22Rv1 (cell line): Measurements from ENCODE around the gene SARDH.

Source experiments
- H3K27ac ChIP-seq: fragments of 450-650 bp; 2 replicates; pipeline ENCODE4 v1.5.1; 2017
- ZFX ChIP-seq: fragments of 450-650 bp; IDR thresholded peaks from 2 replicates; pipeline ENCODE4 v1.6.1; 2017; ENCODE audit warnings: antibody characterized with exemption, borderline replicate concordance
- TF ChIP-seq, protein P1 (sequence below): fragments of 450-650 bp; IDR thresholded peaks from 2 replicates; pipeline ENCODE4 v1.5.1; 2017; ENCODE audit warnings: mild to moderate bottlenecking

The SARDH gene

DNA sequence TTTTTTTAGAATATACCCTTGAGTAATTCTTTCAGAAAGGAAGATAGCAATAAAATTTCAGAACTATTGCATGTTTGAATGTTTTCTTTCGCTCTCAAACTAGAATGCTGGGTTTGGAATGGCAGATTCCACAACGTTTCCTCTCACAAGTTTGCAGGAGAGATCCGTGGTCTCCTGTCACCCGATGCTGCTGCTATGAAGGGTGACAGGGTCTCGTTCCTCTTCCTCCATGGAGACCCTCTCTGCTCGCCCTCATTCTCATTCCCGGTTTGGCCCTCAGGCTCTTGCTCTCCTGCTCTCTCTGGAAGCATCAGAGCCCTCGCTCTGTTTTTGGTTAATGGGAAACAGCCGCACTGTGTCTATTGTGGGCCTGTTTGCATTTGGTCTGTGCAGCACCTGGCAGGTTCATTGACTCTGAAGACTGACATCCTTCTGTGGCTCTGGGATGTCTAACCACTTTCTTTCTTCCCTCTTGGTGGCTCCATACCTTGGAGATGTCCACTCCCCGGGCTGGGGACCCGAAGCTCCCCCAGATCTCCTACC, 116.4 kb downstream of the SARDH start:
- TF ChIP-seq, protein P1, sequence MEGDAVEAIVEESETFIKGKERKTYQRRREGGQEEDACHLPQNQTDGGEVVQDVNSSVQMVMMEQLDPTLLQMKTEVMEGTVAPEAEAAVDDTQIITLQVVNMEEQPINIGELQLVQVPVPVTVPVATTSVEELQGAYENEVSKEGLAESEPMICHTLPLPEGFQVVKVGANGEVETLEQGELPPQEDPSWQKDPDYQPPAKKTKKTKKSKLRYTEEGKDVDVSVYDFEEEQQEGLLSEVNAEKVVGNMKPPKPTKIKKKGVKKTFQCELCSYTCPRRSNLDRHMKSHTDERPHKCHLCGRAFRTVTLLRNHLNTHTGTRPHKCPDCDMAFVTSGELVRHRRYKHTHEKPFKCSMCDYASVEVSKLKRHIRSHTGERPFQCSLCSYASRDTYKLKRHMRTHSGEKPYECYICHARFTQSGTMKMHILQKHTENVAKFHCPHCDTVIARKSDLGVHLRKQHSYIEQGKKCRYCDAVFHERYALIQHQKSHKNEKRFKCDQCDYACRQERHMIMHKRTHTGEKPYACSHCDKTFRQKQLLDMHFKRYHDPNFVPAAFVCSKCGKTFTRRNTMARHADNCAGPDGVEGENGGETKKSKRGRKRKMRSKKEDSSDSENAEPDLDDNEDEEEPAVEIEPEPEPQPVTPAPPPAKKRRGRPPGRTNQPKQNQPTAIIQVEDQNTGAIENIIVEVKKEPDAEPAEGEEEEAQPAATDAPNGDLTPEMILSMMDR: no peak
- no peak for TF ChIP-seq ZFX
- no peak overlapping the region for H3K27ac ChIP-seq

DNA sequence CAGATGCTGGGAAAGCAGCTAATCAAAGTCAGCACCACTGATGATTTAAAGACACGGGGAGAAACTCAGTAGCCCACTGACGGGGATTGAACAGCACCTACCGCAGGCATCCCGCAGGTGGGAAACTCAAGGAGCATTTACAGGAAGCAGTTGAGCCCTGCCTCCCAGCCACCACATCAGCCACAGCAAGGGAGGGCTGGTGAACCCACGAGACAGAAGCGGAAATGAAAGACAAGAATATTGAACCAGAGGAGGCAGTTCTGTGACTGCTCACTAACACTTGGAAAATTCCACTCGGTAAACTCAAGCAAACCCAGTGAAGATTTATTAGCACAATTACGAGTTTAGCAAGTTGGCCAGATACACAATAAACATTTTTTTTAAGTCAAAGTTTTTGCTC, 118.4 kb downstream of the SARDH start:
- TF ChIP-seq ZFX: no peak
- TF ChIP-seq, protein P1: no peak
- no peak overlapping the region for H3K27ac ChIP-seq

DNA sequence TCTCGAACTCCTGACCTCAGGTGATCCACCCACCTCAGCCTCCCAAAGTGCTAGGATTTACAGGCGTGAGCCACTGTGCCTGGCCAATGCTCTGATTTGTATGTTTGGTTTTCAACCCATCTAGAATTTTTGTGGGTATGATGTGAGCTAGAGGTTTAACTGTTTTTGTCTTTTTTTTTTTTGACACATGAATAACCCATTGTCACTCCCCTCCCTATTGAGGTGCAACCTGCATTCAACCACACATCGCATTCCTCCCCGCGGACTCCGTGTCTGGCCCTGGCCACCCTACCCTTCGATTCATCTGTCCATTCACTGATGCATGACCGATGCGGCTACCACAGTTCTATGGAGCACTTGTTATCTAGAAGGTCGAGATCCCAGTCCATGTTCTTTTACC, 119.4 kb downstream of the SARDH start:
- no peak for TF ChIP-seq ZFX
- TF ChIP-seq, protein P1: no peak
- H3K27ac ChIP-seq: no peak overlapping the region

DNA sequence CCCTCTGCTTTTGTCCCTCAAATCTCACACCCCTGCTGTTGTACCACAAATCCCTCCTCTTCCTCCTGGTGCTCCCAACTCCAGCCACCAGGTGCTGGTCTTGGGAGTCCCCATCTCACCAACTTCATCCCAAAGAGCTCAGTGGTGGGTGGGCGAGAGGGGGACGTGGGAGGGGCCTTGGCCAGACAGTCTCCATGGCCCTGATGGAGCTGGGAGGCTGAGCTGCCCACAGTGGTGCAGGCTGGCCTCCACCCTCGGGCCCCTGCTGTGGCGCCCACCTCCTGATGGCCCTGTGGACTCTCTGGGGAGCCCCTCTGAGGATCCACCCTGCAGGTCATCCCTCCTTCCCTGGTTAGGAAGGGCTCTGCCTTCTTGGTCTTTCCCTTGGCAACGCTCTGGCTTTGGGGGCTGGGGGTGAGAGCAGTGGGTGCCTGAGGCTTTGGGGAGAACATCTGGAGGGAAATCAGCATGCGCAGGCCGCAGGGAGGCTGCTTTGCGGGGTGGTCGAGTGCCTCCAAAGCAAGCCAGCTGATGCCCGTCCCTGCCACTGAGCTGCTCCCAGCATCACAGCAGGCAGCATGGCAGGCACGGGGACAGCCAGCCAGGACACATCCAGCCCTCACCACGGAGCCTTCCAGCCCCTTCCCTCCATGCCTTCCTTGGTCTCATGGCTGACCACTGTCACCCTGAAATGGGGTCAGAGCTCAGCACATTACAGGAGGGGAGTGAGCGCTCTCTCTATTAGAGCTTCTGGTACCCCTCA, 121.3 kb downstream of the SARDH start:
- no peak overlapping the region for H3K27ac ChIP-seq

DNA sequence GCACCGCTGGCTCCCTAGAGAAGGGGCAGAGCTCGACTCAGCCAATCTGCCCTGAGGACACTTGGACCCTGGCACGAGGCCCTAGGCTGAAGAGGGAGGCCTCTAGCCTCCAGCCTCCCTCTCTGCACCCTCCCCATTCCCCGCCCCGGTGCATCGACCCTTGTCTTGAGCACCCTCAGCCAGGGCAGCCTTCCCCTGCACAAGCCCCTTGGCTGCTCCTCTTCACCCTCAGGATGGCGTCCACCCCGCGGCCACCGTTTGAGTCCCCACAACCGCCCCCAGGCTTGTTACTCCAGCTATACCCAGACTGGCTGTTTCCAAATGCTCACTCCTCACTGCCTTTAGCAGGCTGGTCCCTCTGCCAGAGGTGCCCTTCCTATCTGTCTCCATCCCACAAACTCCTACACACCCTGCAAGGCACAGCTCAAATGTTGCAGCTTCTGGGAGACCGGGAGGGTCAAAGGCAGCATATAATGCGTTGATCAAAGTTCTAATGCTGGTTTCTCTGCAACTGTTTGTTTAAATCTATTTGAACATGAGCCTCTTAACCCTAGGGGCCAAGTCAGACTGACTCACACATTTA, 122.5 kb downstream of the SARDH start:
- no peak for TF ChIP-seq ZFX
- TF ChIP-seq, protein P1: no peak
- H3K27ac ChIP-seq: no peak overlapping the region

More for the DNA sequence above, 121.3 kb downstream of the SARDH start:
- no peak for TF ChIP-seq ZFX
- TF ChIP-seq, protein P1: no peak

DNA sequence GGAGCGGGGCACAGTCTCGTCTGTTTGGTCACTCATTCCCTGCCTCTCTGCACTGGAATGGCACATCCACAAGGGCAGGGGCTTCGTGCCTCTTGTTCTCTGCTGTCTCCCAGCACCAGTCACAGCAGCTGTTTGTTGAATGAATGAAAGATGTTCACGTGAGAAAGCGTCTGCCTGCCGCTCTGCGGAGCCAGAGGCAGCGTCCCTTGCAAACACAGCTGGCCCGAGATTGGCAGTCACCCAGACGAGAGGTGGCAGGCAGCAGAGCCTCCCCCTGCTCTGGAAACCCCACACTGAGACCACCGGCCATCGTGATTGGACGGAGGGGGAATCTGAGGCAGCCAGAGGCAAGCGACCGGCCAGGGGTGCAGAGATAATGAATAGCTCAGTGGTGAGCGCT, 123.0 kb downstream of the SARDH start:
- no peak overlapping the region for H3K27ac ChIP-seq
- no peak for TF ChIP-seq ZFX
- TF ChIP-seq, protein P1: no peak

DNA sequence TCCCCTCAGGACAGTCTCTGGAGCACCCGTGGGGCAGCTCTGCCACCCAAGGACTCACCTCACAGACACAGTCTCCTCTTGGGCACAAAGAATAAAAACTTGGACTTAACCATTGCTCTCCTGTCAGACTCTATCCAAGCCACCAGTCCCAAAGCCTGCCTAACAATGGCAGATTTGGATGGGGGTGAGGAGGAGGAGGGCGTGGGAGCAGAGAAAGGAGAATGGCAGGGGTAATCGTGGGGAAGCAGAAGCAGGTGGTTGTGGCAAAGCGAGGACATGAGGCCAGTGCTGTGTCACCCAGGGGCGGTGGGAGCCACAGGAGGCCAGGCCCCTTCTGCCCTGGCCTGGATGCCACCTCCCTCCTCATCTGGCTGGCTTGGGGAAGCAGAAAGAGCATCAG, 123.5 kb downstream of the SARDH start:
- no peak overlapping the region for H3K27ac ChIP-seq
- TF ChIP-seq, protein P1: no peak
- TF ChIP-seq ZFX: no peak
